HepG2 (cell line): ENCODE data around the gene NAV2. TPM values are rescaled to one million over a fixed set of nuclear protein-coding genes. Genes with fewer than 3 reads are reported as not detected.
A peak's percentile ranks its signal among the peaks of the same experiment; 100 is the strongest.

Experiments used
- GTF3A ChIP-seq: sonication (generic); formaldehyde crosslinking; conservative IDR thresholded peaks from 2 replicates; pipeline ENCODE4 v1.4.0; 2020; ENCODE audit warnings: mild to moderate bottlenecking, missing genetic modification reagents
- HOXA3 ChIP-seq: sonication (generic); formaldehyde crosslinking; IDR thresholded peaks from 2 replicates; pipeline ENCODE4 v1.5.0; 2020; ENCODE audit warnings: missing genetic modification reagents
- HOXA7 ChIP-seq: sonication (generic); formaldehyde crosslinking; IDR thresholded peaks from 2 replicates; pipeline ENCODE4 v1.8.1; 2022; ENCODE audit warnings: mild to moderate bottlenecking, missing genetic modification reagents, moderate library complexity
- JARID2 ChIP-seq: sonication (generic); formaldehyde crosslinking; IDR thresholded peaks from 2 replicates; pipeline ENCODE4 v1.8.1; 2023; ENCODE audit warnings: missing genetic modification reagents, inconsistent platforms; ENCODE audit not compliant: insufficient replicate concordance
- JDP2 ChIP-seq: sonication (generic); formaldehyde crosslinking; IDR thresholded peaks from 2 replicates; pipeline ENCODE4 v1.8.1; 2022; ENCODE audit warnings: missing genetic modification reagents, borderline replicate concordance
- KLF9 ChIP-seq: IDR thresholded peaks from 2 replicates; pipeline ENCODE4 v1.6.1; 2016; ENCODE audit warnings: low read depth
- MED8 ChIP-seq: sonication (generic); formaldehyde crosslinking; IDR thresholded peaks from 2 replicates; pipeline ENCODE4 v1.8.1; 2023; ENCODE audit warnings: mild to moderate bottlenecking, missing genetic modification reagents; ENCODE audit not compliant: insufficient replicate concordance
- MTA3 ChIP-seq: sonication (generic); formaldehyde crosslinking; IDR thresholded peaks from 2 replicates; pipeline ENCODE4 v1.4.0; 2020; ENCODE audit warnings: missing genetic modification reagents
- PRMT3 ChIP-seq: sonication (generic); formaldehyde crosslinking; IDR thresholded peaks from 2 replicates; pipeline ENCODE4 v1.8.1; 2022; ENCODE audit warnings: low read depth, mild to moderate bottlenecking, moderate library complexity, missing genetic modification reagents, borderline replicate concordance
- RCOR2 ChIP-seq: IDR thresholded peaks from 2 replicates; pipeline ENCODE4 v1.6.1; 2016; ENCODE audit warnings: missing biosample characterization, missing genetic modification reagents
- TGIF2 ChIP-seq: IDR thresholded peaks from 2 replicates; pipeline ENCODE4 v1.6.1; 2016; ENCODE audit warnings: control low read depth, missing compliant biosample characterization
- THAP11 ChIP-seq: IDR thresholded peaks from 2 replicates; pipeline ENCODE4 v1.6.1; 2016; ENCODE audit warnings: missing biosample characterization, missing genetic modification reagents
- ZNF644 ChIP-seq: IDR thresholded peaks from 2 replicates; pipeline ENCODE4 v1.6.1; 2016; ENCODE audit warnings: low read depth
- ZNF672 ChIP-seq: sonication (generic); formaldehyde crosslinking; IDR thresholded peaks from 2 replicates; pipeline ENCODE4 v1.8.1; 2022; ENCODE audit warnings: missing genetic modification reagents
- ZNF678 ChIP-seq: sonication (generic); formaldehyde crosslinking; IDR thresholded peaks from 2 replicates; pipeline ENCODE4 v1.4.0; 2020; ENCODE audit warnings: mild to moderate bottlenecking, missing genetic modification reagents
- polyA plus RNA-seq, 8 experiments: library from polyadenylated mRNA; depleted of rRNA in 3 of 8; stranded (reverse) in 7 of 8; unstranded in 1 of 8; fragments of >200 nt; fragmentation: Illumina TruSeq in 4 of 8; extraction: Trizol in 4 of 8; gene quantifications; 2 replicates each; pipeline versions ENCODE4 v1.2.1 to v1.2.3, GENCODE V29; 2011 to 2016; ENCODE audit warnings: low read depth in 4 of 8, missing spikeins in 1 of 8, mixed read lengths in 1 of 8; ENCODE audit not compliant: insufficient read depth in 1 of 8
- total RNA-seq, 5 experiments: library from RNA; depleted of rRNA; stranded (reverse); fragments of >200 nt; fragmentation: Illumina TruSeq; extraction: Trizol; gene quantifications; 2 replicates each; pipeline ENCODE4 v1.2.3, GENCODE V29; 2016; ENCODE audit warnings: low read depth in 1 of 5
- TF ChIP-seq, protein P1 (sequence below): sonication (generic); formaldehyde crosslinking; IDR thresholded peaks from 2 replicates; pipeline ENCODE4 v1.8.1; 2022; ENCODE audit warnings: low read depth, mild to moderate bottlenecking, missing genetic modification reagents
- TF ChIP-seq, protein P2 (sequence below), 2 experiments: sonication (generic) in 1 of 2; formaldehyde crosslinking in 1 of 2; IDR thresholded peaks; 2 replicates each; pipeline versions ENCODE4 v1.4.0 to v1.6.1; 2018 to 2020; ENCODE audit warnings: missing genetic modification reagents in 2 of 2, borderline replicate concordance in 1 of 2, low read depth in 1 of 2, mild to moderate bottlenecking in 1 of 2, missing biosample characterization in 1 of 2

The NAV2 gene
- total and polyA plus RNA-seq, 2 of the 13 experiments (the other 11 are each of a cell fraction or from before 2014, with no cell fraction given): 9.3 to 34.6 TPM

DNA sequence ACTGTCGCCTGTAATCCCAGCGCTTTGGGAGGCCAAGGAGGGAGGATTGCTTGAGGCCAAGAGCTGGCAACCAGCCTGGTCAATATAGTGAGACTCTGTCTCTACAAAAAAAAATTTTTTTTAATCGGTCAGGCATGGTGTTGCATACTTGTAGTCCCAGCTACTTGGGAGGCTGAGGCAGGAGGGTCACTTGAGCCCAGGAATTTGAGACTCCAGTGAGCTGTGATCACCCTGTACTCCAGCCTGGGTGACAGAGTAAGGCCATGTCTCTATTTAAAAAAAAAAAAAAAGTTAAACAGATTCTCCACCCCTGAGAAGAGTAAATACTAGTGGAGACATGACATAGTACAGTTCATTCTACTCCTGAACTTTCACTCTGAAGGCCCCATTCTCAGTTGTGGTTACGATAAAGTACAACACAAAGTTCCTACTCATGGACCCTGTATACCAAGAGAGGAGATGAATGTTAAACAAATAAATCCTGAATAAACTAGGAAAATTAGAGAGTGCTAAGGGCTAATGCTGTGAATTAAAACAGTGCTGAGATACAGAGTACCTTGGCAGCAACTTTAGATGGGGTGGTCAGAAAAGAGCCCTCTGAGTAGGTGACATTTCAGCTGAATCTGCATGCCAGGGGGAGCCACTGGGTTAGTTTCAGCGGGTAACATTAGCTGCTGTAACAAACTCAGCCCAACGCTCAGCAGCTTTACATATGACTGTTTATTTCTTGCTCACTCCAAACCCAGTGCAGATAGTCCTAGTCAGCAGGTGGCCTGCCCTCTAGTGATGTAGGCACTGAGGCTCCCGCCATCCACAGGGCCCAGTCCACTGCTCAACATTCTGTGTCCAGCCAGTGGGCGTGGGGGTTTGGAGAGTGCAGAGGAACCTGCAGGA lies 372.5 kb downstream of the NAV2 start (continued):
- no peak for TF ChIP-seq ZNF672 (CRISPR knock-in tag)
- no peak for TF ChIP-seq GTF3A (CRISPR knock-in tag)
- TF ChIP-seq, protein P1, sequence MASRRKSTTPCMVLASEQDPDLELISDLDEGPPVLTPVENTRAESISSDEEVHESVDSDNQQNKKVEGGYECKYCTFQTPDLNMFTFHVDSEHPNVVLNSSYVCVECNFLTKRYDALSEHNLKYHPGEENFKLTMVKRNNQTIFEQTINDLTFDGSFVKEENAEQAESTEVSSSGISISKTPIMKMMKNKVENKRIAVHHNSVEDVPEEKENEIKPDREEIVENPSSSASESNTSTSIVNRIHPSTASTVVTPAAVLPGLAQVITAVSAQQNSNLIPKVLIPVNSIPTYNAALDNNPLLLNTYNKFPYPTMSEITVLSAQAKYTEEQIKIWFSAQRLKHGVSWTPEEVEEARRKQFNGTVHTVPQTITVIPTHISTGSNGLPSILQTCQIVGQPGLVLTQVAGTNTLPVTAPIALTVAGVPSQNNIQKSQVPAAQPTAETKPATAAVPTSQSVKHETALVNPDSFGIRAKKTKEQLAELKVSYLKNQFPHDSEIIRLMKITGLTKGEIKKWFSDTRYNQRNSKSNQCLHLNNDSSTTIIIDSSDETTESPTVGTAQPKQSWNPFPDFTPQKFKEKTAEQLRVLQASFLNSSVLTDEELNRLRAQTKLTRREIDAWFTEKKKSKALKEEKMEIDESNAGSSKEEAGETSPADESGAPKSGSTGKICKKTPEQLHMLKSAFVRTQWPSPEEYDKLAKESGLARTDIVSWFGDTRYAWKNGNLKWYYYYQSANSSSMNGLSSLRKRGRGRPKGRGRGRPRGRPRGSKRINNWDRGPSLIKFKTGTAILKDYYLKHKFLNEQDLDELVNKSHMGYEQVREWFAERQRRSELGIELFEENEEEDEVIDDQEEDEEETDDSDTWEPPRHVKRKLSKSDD (CRISPR knock-in tag): no peak
- no peak for TF ChIP-seq HOXA3
- TF ChIP-seq ZNF678: no peak
- no peak for TF ChIP-seq JDP2 (CRISPR knock-in tag)
- no peak for TF ChIP-seq KLF9
- no peak for TF ChIP-seq PRMT3 (CRISPR knock-in tag)
- TF ChIP-seq MED8: no peak
- TF ChIP-seq JARID2: no peak
- no peak for TF ChIP-seq RCOR2 (CRISPR knock-in tag)
- TF ChIP-seq HOXA7 (CRISPR knock-in tag): no peak
- no peak; the same call in 1 of the 2 replicates for TF ChIP-seq THAP11 (CRISPR knock-in tag)
- 0 out of 2 replicates have a peak, but pooled peaks have one; percentile 38 for TF ChIP-seq TGIF2 (CRISPR knock-in tag)
- TF ChIP-seq, protein P2, sequence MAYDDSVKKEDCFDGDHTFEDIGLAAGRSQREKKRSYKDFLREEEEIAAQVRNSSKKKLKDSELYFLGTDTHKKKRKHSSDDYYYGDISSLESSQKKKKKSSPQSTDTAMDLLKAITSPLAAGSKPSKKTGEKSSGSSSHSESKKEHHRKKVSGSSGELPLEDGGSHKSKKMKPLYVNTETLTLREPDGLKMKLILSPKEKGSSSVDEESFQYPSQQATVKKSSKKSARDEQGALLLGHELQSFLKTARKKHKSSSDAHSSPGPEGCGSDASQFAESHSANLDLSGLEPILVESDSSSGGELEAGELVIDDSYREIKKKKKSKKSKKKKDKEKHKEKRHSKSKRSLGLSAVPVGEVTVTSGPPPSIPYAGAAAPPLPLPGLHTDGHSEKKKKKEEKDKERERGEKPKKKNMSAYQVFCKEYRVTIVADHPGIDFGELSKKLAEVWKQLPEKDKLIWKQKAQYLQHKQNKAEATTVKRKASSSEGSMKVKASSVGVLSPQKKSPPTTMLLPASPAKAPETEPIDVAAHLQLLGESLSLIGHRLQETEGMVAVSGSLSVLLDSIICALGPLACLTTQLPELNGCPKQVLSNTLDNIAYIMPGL (CRISPR knock-in tag; IDR thresholded peaks at IDR 0.05; ENCODE audit: borderline replicate concordance in 1 of 2, low read depth in 1 of 2): peak; percentile 35 to 36; a peak in 2 of 4 replicates
- no peak for TF ChIP-seq ZNF644 (CRISPR knock-in tag)
- TF ChIP-seq MTA3 (CRISPR knock-in tag): no peak
